A673 (cell line): ENCODE results near the gene GRAP2.

Experiments
- CTCF ChIP-seq: fragments of 300-800, 200-600 bp; sonication (generic); conservative IDR thresholded peaks from 2 replicates; pipeline ENCODE4 v1.5.1; 2017; ENCODE audit warnings: low read depth, mild to moderate bottlenecking, antibody characterized with exemption, low read length, moderate library complexity, mixed read lengths
- EZH2 ChIP-seq: fragments of 200-600 bp; sonication (generic); IDR thresholded peaks from 2 replicates; pipeline ENCODE4 v1.6.1; 2017; ENCODE audit warnings: borderline replicate concordance, low read depth, mild to moderate bottlenecking, mixed read lengths, antibody characterized with exemption, low read length; ENCODE audit not compliant: poor library complexity, severe bottlenecking

GRCh38 chr22:39939830-39940229, 38.9 kb downstream of the GRAP2 start:
- no peak for TF ChIP-seq CTCF
- no peak for TF ChIP-seq EZH2
